ENCODE data around the gene TIE1.

DNA sequence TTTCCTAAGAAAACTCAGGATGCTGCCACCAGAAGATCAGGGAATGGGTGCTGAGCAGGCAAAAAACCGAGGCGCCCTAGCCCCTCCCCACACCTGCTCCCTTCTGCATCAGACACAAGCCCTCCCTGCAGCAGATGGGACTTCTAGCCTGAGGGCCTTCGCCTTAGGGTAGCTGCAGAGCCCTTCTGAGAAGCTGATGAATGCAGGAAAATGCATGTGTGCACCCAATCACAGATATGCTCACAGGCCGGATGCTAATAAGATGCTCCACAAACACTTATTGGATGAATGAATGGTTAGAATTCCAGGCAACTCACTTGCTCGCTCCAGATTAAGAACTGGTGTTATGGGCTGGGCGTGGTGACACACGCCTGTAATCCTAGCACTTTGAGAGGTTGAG is 8.6 kb upstream of the TIE1 start:
- TF ChIP-seq, protein P1, sequence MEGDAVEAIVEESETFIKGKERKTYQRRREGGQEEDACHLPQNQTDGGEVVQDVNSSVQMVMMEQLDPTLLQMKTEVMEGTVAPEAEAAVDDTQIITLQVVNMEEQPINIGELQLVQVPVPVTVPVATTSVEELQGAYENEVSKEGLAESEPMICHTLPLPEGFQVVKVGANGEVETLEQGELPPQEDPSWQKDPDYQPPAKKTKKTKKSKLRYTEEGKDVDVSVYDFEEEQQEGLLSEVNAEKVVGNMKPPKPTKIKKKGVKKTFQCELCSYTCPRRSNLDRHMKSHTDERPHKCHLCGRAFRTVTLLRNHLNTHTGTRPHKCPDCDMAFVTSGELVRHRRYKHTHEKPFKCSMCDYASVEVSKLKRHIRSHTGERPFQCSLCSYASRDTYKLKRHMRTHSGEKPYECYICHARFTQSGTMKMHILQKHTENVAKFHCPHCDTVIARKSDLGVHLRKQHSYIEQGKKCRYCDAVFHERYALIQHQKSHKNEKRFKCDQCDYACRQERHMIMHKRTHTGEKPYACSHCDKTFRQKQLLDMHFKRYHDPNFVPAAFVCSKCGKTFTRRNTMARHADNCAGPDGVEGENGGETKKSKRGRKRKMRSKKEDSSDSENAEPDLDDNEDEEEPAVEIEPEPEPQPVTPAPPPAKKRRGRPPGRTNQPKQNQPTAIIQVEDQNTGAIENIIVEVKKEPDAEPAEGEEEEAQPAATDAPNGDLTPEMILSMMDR (conservative IDR thresholded peaks at IDR 0.05; ENCODE audit: low read depth, low read length) = no peak
- TF ChIP-seq EZH2 (IDR thresholded peaks at IDR 0.05; ENCODE audit: borderline replicate concordance, low read depth, low read length, poor library complexity, severe bottlenecking) = no peak
